T-helper 1 cell treated with Interleukin-12 subunit alpha and Interleukin-12 subunit beta and Interleukin-4 antibody, amounts not matched to agents 30 μg/mL and 1 μg/mL, for 36 hours (primary cell): Measurements from ENCODE around the gene LY6G5C.

Experiments
- H3K27ac Mint-ChIP-seq: one replicate; pipeline ENCODE4 v1.8.0; 2021; ENCODE audit warnings: mild to moderate bottlenecking, mixed read lengths
- H3K27me3 Mint-ChIP-seq: one replicate; pipeline ENCODE4 v1.8.0; 2021; ENCODE audit warnings: low read depth, mixed read lengths
- H3K36me3 Mint-ChIP-seq: one replicate; pipeline ENCODE4 v1.8.0; 2021; ENCODE audit warnings: low read depth, mixed read lengths
- H3K4me1 Mint-ChIP-seq: one replicate; pipeline ENCODE4 v1.8.0; 2021; ENCODE audit warnings: low read depth, mixed read lengths
- H3K4me3 Mint-ChIP-seq: one replicate; pipeline ENCODE4 v1.8.0; 2021; ENCODE audit warnings: mild to moderate bottlenecking, moderate library complexity, mixed read lengths
- H3K9me3 Mint-ChIP-seq: one replicate; pipeline ENCODE4 v1.8.0; 2021; ENCODE audit warnings: mixed read lengths

Gene LY6G5C

GRCh38 chr6:31633447-31633846, 47.4 kb downstream of the LY6G5C start:
- H3K9me3 Mint-ChIP-seq = no peaks in the 10 kb centered on the region
- H3K27me3 Mint-ChIP-seq = no peaks in the 10 kb centered on the region
- H3K4me3 Mint-ChIP-seq = no peak overlapping the region
- peaks cover 52% of the 10 kb centered on the region for H3K36me3 Mint-ChIP-seq
- H3K27ac Mint-ChIP-seq = no peak overlapping the region
- peaks cover 2% of the 10 kb centered on the region for H3K4me1 Mint-ChIP-seq

- H3K4me1 Mint-ChIP-seq = peaks cover 4% of the 10 kb centered on the region
- H3K9me3 Mint-ChIP-seq = no peaks in the 10 kb centered on the region
- H3K36me3 Mint-ChIP-seq = peaks cover 58% of the 10 kb centered on the region
- H3K27ac Mint-ChIP-seq = no peak overlapping the region
- H3K4me3 Mint-ChIP-seq = no peak overlapping the region
- no peaks in the 10 kb centered on the region for H3K27me3 Mint-ChIP-seq
Measured at GRCh38 chr6:31632279-31632946, 48.5 kb downstream of the LY6G5C start.

DNA sequence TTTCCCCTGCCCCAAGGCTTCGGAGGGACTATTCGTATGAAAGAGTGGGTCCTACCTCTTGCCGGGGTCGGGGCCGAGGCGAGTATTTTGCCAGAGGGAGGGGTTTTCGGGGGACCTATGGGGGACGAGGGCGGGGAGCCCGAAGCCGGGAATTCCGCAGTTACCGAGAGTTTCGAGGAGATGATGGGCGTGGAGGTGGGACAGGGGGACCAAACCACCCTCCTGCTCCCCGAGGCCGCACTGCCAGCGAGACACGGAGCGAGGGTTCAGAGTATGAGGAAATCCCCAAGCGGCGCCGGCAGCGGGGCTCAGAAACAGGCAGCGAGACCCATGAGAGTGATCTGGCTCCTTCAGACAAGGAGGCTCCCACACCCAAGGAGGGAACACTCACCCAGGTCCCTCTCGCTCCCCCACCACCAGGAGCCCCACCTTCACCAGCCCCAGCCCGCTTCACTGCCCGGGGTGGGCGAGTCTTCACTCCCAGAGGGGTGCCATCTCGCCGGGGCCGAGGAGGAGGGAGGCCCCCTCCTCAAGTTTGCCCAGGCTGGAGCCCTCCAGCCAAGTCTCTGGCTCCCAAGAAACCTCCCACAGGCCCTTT, 49.1 kb downstream of the LY6G5C start:
- Mint-ChIP-seq H3K4me3 (no peak overlapping the region), H3K36me3 (peaks cover 59% of the 10 kb centered on the region), H3K4me1 (peaks cover 7% of the 10 kb centered on the region), H3K27me3 (no peaks in the 10 kb centered on the region), H3K9me3 (no peaks in the 10 kb centered on the region), H3K27ac (no peak overlapping the region)

DNA sequence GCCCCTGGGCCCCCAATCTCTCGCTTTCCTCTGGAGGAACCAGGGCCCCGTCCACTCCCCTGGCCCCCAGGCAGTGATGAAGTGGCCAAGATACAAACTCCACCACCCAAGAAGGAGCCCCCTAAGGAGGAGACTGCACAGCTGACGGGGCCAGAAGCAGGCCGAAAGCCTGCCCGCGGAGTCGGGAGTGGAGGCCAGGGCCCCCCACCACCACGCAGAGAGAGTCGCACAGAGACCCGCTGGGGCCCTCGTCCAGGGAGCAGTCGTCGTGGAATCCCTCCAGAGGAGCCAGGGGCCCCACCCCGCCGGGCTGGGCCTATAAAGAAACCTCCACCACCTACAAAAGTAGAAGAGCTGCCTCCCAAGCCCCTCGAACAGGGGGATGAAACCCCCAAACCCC, 49.7 kb downstream of the LY6G5C start:
- no peaks in the 10 kb centered on the region for H3K9me3 Mint-ChIP-seq
- no peaks in the 10 kb centered on the region for H3K27me3 Mint-ChIP-seq
- H3K27ac Mint-ChIP-seq = no peak overlapping the region
- H3K4me1 Mint-ChIP-seq = peaks cover 7% of the 10 kb centered on the region
- peaks cover 59% of the 10 kb centered on the region for H3K36me3 Mint-ChIP-seq
- H3K4me3 Mint-ChIP-seq = no peak overlapping the region

- H3K9me3 Mint-ChIP-seq = no peaks in the 10 kb centered on the region
- H3K4me1 Mint-ChIP-seq = peaks cover 7% of the 10 kb centered on the region
- H3K27me3 Mint-ChIP-seq = no peaks in the 10 kb centered on the region
- H3K27ac Mint-ChIP-seq = no peak overlapping the region
- H3K4me3 Mint-ChIP-seq = no peak overlapping the region
- H3K36me3 Mint-ChIP-seq = peaks cover 63% of the 10 kb centered on the region
Measured at GRCh38 chr6:31630177-31630934, 50.5 kb downstream of the LY6G5C start.

GRCh38 chr6:31629014-31629413, 51.9 kb downstream of the LY6G5C start:
- peaks cover 60% of the 10 kb centered on the region for H3K36me3 Mint-ChIP-seq
- H3K4me1 Mint-ChIP-seq = peaks cover 6% of the 10 kb centered on the region
- H3K4me3 Mint-ChIP-seq = no peak overlapping the region
- H3K27me3 Mint-ChIP-seq = no peaks in the 10 kb centered on the region
- no peak overlapping the region for H3K27ac Mint-ChIP-seq
- H3K9me3 Mint-ChIP-seq = no peaks in the 10 kb centered on the region

DNA sequence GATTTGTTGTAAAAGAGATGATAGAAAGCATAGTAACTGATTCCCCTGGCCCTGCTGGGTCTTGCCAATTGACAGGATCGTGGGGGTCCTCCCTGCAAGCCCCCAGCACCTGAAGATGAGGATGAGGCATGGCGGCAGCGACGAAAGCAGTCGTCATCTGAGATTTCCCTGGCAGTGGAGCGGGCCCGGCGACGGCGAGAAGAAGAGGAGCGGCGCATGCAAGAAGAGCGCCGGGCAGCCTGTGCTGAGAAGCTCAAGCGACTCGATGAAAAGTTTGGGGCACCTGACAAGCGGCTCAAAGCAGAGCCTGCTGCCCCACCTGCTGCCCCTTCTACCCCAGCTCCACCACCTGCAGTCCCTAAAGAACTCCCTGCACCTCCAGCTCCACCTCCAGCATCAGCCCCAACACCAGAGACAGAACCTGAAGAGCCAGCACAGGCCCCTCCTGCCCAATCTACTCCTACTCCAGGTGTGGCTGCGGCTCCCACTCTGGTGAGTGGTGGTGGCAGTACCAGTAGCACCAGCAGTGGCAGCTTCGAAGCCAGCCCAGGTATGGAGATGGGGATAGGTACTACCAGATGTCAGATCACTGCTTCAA, 53.1 kb downstream of the LY6G5C start:
- Mint-ChIP-seq H3K36me3 (peaks cover 62% of the 10 kb centered on the region), H3K9me3 (no peaks in the 10 kb centered on the region), H3K4me1 (peaks cover 9% of the 10 kb centered on the region), H3K27me3 (no peaks in the 10 kb centered on the region), H3K4me3 (no peak overlapping the region), H3K27ac (no peak overlapping the region)

- no peaks in the 10 kb centered on the region for H3K9me3 Mint-ChIP-seq
- H3K36me3 Mint-ChIP-seq = peaks cover 68% of the 10 kb centered on the region
- no peaks in the 10 kb centered on the region for H3K27me3 Mint-ChIP-seq
- H3K4me1 Mint-ChIP-seq = peaks cover 18% of the 10 kb centered on the region
- H3K4me3 Mint-ChIP-seq = no peak overlapping the region
- H3K27ac Mint-ChIP-seq = no peak overlapping the region
Measured at GRCh38 chr6:31626952-31627351, 53.9 kb downstream of the LY6G5C start.
